ENCODE results near the gene CISD3. TPM values are rescaled to one million over a fixed set of nuclear protein-coding genes. Genes with fewer than 3 reads are reported as not detected.

The CISD3 gene
- total and polyA plus RNA-seq, 2 of the 8 experiments (the other 6 are each of a cell fraction or from before 2014, with no cell fraction given) = 9.4 to 11.1 TPM

DNA sequence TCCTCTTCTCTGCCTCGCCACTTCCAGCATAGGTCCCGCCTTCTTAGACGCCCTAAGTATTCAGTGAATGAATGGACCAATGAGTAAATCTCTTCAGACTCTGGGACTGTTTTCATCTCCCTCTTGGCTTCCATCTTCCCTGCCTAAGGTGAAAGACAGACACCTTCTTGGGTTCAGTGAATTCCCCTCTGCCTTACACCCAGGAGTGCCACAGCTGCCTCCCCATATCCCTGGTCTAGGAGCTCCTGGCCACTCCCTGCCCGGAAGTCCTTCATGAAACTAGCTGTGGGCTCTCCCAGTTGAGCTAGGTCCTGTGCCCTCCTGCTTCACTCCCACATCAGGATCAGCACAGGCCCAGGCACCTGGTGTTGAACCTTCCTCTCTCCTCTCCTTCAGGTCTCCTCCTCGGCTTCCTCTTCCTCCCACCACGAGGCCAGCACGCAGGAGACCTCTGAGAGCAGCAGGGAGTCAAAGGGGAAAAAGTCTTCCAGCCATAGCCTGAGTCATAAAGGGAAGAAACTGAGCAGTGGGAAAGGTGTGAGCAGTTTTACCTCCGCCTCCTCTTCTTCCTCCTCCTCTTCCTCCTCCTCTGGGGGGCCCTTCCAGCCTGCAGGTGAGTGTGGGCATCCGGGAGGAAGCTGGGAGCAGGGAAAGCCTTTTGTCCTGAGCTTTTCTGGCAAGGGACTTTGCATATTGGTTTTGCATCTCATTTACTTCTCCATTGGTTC lies 14.8 kb upstream of the CISD3 start (continued):
- TF ChIP-seq CHD2 (IDR thresholded peaks at IDR 0.05; ENCODE audit: low read length) (no peak), CHD1 (IDR thresholded peaks at IDR 0.05; ENCODE audit: low read depth, low read length) (no peak), TEAD4 (IDR thresholded peaks at IDR 0.05; ENCODE audit: low read depth, low read length) (no peak), TAF7 (optimal IDR thresholded peaks at IDR 0.05; ENCODE audit: borderline replicate concordance, low read depth, low read length) (no peak), SIN3A (conservative IDR thresholded peaks at IDR 0.05 in 1 of 2, IDR thresholded peaks at IDR 0.05 in 1 of 2; ENCODE audit: low read depth in 1 of 2, low read length in 2 of 2) (0 out of 4 replicates have a peak, but pooled peaks of 1 of the 2 experiments have one; percentile 17), SAP30 (IDR thresholded peaks at IDR 0.05; ENCODE audit: insufficient read depth, insufficient replicate concordance, low read length) (no peak), SP4 (IDR thresholded peaks at IDR 0.05; ENCODE audit: low read length) (no peak), EGR1 (IDR thresholded peaks at IDR 0.05; ENCODE audit: borderline replicate concordance, low read depth, low read length) (0 out of 2 replicates have a peak, but pooled peaks have one; percentile 33), PHF8 (conservative IDR thresholded peaks at IDR 0.05; ENCODE audit: low read depth, low read length) (no peak), MAFK (IDR thresholded peaks at IDR 0.05; ENCODE audit: low read depth, low read length) (no peak), GABPA (IDR thresholded peaks at IDR 0.05; ENCODE audit: borderline replicate concordance, insufficient read depth, low read length) (no peak), KDM5A (IDR thresholded peaks at IDR 0.05; ENCODE audit: low read length) (no peak), TAF1 (IDR thresholded peaks at IDR 0.05; ENCODE audit: low read depth, low read length) (no peak), RFX5 (IDR thresholded peaks at IDR 0.05; ENCODE audit: borderline replicate concordance, low read depth, low read length) (no peak)
- TF ChIP-seq, protein P1, sequence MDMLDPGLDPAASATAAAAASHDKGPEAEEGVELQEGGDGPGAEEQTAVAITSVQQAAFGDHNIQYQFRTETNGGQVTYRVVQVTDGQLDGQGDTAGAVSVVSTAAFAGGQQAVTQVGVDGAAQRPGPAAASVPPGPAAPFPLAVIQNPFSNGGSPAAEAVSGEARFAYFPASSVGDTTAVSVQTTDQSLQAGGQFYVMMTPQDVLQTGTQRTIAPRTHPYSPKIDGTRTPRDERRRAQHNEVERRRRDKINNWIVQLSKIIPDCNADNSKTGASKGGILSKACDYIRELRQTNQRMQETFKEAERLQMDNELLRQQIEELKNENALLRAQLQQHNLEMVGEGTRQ (IDR thresholded peaks at IDR 0.05; ENCODE audit: low read length) = no peak

All from H1 (cell line).